K562 (cell line): Measurements from ENCODE around the gene EML6.

Experiments
- CXXC5 ChIP-seq: fragments of 250-450 bp; sonication (Bioruptor Pico); IDR thresholded peaks from 2 replicates; pipeline ENCODE4 v1.8.0; 2022; ENCODE audit warnings: inconsistent platforms, mild to moderate bottlenecking, moderate library complexity
- HNRNPK ChIP-seq: fragments of 200-400 bp; formaldehyde crosslinking; IDR thresholded peaks from one replicate; pipeline ENCODE4 v1.6.1; 2018; ENCODE audit warnings: mild to moderate bottlenecking, low read depth, low read length; ENCODE audit not compliant: poor library complexity, severe bottlenecking
- MAFK ChIP-seq: IDR thresholded peaks from 2 replicates; pipeline ENCODE4 v1.6.1; 2011; ENCODE audit warnings: low read length, improper control_type of control experiment
- RFX7 ChIP-seq: fragments of 250-450 bp; sonication (Bioruptor Pico); IDR thresholded peaks from 2 replicates; pipeline ENCODE4 v1.5.1; 2021; ENCODE audit warnings: mild to moderate bottlenecking
- SETDB1 ChIP-seq: IDR thresholded peaks from one replicate; pipeline ENCODE4 v1.6.1; 2012; ENCODE audit warnings: low read length, control low read depth, inconsistent platforms
- SRSF1 ChIP-seq: fragments of 200-400 bp; formaldehyde crosslinking; IDR thresholded peaks from 2 replicates; pipeline ENCODE4 v1.6.1; 2017; ENCODE audit warnings: mild to moderate bottlenecking, low read depth, low read length, moderate library complexity
- TGIF2 ChIP-seq: sonication (generic); formaldehyde crosslinking; IDR thresholded peaks from 2 replicates; pipeline ENCODE4 v1.8.1; 2022; ENCODE audit warnings: mild to moderate bottlenecking, missing genetic modification reagents, moderate library complexity
- ZNF507 ChIP-seq: conservative IDR thresholded peaks from 2 replicates; pipeline ENCODE4 v1.6.1; 2017; ENCODE audit warnings: missing genetic modification characterization, missing compliant biosample characterization
- ZSCAN29 ChIP-seq: fragments of 450-650 bp; IDR thresholded peaks from 2 replicates; pipeline ENCODE4 v1.6.1; 2017
- TF ChIP-seq, protein P1 (sequence below), 3 experiments: IDR thresholded peaks in 2 of 3; conservative IDR thresholded peaks in 1 of 3; 2 replicates each; pipeline ENCODE4 v1.5.1; 2011 to 2012; ENCODE audit warnings: low read length in 3 of 3, mild to moderate bottlenecking in 3 of 3, control low read depth in 2 of 3, improper control_type of control experiment in 1 of 3, inconsistent platforms in 1 of 3, low read depth in 1 of 3, mixed read lengths in 1 of 3, moderate library complexity in 1 of 3; ENCODE audit not compliant: insufficient read depth in 2 of 3
- TF ChIP-seq, protein P2 (sequence below), 2 experiments: fragments of 450-650 bp; formaldehyde crosslinking in 1 of 2; IDR thresholded peaks; 2 replicates each; pipeline versions ENCODE4 v1.4.0 to v1.6.1; 2014 to 2020; ENCODE audit warnings: mild to moderate bottlenecking in 2 of 2, borderline replicate concordance in 1 of 2, low read depth in 1 of 2
- TF ChIP-seq, protein P3 (sequence below): sonication (generic); formaldehyde crosslinking; IDR thresholded peaks from 2 replicates; pipeline ENCODE4 v1.8.1; 2022; ENCODE audit warnings: missing genetic modification reagents
- TF ChIP-seq, protein P4 (sequence below): IDR thresholded peaks from 2 replicates; pipeline ENCODE4 v1.6.1; 2012; ENCODE audit warnings: low read depth, low read length, improper control_type of control experiment, borderline replicate concordance
- TF ChIP-seq, protein P5 (sequence below): IDR thresholded peaks from 3 replicates; pipeline ENCODE4 v1.6.1; 2011; ENCODE audit warnings: borderline replicate concordance, mild to moderate bottlenecking; ENCODE audit not compliant: insufficient read length, insufficient read depth

DNA sequence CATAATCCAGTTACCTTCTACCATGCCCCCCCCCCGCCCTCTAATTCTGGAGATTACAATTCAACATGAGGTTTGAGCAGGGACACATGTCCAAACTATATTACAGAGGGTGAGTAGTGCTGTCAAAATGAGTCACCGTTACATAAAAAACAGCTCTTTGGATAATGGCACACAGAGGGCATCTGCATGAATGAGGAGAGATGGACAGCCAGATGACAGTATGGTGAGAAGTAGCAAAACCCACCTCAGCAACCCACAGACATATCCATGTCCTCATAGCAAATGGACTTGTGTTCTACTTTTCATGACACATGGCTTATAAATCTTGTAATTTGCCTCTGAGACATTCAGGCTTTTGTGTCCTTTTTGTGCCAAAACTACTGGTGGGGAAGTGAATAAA is 132.0 kb downstream of the EML6 start:
- TF ChIP-seq ZNF507, result no peak
- TF ChIP-seq, protein P1, sequence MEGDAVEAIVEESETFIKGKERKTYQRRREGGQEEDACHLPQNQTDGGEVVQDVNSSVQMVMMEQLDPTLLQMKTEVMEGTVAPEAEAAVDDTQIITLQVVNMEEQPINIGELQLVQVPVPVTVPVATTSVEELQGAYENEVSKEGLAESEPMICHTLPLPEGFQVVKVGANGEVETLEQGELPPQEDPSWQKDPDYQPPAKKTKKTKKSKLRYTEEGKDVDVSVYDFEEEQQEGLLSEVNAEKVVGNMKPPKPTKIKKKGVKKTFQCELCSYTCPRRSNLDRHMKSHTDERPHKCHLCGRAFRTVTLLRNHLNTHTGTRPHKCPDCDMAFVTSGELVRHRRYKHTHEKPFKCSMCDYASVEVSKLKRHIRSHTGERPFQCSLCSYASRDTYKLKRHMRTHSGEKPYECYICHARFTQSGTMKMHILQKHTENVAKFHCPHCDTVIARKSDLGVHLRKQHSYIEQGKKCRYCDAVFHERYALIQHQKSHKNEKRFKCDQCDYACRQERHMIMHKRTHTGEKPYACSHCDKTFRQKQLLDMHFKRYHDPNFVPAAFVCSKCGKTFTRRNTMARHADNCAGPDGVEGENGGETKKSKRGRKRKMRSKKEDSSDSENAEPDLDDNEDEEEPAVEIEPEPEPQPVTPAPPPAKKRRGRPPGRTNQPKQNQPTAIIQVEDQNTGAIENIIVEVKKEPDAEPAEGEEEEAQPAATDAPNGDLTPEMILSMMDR (IDR thresholded peaks at IDR 0.05 in 2 of 3, conservative IDR thresholded peaks at IDR 0.05 in 1 of 3; ENCODE audit: insufficient read depth in 2 of 3, low read depth in 1 of 3, low read length in 3 of 3), result no peak
- TF ChIP-seq MAFK, result no peak
- TF ChIP-seq ZSCAN29, result no peak
- no peak for TF ChIP-seq SETDB1
- no peak for TF ChIP-seq RFX7
- TF ChIP-seq CXXC5 (CRISPR knock-in tag), result no peak
- TF ChIP-seq, protein P2, sequence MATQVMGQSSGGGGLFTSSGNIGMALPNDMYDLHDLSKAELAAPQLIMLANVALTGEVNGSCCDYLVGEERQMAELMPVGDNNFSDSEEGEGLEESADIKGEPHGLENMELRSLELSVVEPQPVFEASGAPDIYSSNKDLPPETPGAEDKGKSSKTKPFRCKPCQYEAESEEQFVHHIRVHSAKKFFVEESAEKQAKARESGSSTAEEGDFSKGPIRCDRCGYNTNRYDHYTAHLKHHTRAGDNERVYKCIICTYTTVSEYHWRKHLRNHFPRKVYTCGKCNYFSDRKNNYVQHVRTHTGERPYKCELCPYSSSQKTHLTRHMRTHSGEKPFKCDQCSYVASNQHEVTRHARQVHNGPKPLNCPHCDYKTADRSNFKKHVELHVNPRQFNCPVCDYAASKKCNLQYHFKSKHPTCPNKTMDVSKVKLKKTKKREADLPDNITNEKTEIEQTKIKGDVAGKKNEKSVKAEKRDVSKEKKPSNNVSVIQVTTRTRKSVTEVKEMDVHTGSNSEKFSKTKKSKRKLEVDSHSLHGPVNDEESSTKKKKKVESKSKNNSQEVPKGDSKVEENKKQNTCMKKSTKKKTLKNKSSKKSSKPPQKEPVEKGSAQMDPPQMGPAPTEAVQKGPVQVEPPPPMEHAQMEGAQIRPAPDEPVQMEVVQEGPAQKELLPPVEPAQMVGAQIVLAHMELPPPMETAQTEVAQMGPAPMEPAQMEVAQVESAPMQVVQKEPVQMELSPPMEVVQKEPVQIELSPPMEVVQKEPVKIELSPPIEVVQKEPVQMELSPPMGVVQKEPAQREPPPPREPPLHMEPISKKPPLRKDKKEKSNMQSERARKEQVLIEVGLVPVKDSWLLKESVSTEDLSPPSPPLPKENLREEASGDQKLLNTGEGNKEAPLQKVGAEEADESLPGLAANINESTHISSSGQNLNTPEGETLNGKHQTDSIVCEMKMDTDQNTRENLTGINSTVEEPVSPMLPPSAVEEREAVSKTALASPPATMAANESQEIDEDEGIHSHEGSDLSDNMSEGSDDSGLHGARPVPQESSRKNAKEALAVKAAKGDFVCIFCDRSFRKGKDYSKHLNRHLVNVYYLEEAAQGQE (IDR thresholded peaks at IDR 0.05; ENCODE audit: borderline replicate concordance), result no peak
- TF ChIP-seq, protein P2 (CRISPR knock-in tag; IDR thresholded peaks at IDR 0.05; ENCODE audit: low read depth), result no peak
- no peak for TF ChIP-seq SRSF1
- TF ChIP-seq, protein P3, sequence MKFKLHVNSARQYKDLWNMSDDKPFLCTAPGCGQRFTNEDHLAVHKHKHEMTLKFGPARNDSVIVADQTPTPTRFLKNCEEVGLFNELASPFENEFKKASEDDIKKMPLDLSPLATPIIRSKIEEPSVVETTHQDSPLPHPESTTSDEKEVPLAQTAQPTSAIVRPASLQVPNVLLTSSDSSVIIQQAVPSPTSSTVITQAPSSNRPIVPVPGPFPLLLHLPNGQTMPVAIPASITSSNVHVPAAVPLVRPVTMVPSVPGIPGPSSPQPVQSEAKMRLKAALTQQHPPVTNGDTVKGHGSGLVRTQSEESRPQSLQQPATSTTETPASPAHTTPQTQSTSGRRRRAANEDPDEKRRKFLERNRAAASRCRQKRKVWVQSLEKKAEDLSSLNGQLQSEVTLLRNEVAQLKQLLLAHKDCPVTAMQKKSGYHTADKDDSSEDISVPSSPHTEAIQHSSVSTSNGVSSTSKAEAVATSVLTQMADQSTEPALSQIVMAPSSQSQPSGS (CRISPR knock-in tag), result no peak
- no peak for TF ChIP-seq HNRNPK
- TF ChIP-seq TGIF2 (CRISPR knock-in tag), result no peak
- TF ChIP-seq, protein P4, sequence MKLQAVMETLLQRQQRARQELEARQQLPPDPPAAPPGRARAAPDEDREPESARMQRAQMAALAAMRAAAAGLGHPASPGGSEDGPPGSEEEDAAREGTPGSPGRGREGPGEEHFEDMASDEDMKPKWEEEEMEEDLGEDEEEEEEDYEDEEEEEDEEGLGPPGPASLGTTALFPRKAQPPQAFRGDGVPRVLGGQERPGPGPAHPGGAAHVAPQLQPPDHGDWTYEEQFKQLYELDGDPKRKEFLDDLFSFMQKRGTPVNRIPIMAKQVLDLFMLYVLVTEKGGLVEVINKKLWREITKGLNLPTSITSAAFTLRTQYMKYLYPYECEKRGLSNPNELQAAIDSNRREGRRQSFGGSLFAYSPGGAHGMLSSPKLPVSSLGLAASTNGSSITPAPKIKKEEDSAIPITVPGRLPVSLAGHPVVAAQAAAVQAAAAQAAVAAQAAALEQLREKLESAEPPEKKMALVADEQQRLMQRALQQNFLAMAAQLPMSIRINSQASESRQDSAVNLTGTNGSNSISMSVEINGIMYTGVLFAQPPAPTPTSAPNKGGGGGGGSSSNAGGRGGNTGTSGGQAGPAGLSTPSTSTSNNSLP, result no peak
- TF ChIP-seq, protein P5, sequence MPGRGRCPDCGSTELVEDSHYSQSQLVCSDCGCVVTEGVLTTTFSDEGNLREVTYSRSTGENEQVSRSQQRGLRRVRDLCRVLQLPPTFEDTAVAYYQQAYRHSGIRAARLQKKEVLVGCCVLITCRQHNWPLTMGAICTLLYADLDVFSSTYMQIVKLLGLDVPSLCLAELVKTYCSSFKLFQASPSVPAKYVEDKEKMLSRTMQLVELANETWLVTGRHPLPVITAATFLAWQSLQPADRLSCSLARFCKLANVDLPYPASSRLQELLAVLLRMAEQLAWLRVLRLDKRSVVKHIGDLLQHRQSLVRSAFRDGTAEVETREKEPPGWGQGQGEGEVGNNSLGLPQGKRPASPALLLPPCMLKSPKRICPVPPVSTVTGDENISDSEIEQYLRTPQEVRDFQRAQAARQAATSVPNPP, result no peak
